HG02588 (cell line): ENCODE measurements around the gene CNTNAP5.
"Not testable (repeated sequence)": the region's sequence is repeated elsewhere in the genome, so short reads cannot be mapped to it uniquely, and the experiment has no call there.

Source experiments
- ATAC-seq: cut with Tn5 transposase; IDR thresholded peaks from one replicate; pipeline ENCODE4 v1.9.1; 2021; ENCODE audit warnings: mild to moderate bottlenecking, moderate library complexity; ENCODE audit not compliant: unreplicated experiment

Gene CNTNAP5

DNA sequence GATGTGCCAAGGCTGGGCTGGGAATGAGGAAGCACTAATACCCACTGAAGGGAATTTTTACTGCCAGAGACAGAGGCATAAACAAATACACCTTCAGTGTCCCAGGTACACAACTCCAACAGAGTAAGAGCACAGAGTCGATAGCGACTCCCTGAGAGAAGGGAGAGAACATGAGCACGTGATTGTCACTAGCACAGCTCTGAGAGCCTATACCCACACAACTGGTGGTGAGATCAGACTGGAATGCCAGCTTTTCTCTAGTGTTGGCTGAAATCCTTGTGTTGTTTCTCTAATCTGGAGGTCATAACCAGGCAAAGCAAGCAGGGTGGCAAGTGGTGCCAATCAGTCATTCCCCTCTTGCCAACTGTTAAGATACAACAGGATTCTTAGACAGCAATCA lies 377.2 kb downstream of the CNTNAP5 start:
- no peak for ATAC-seq

DNA sequence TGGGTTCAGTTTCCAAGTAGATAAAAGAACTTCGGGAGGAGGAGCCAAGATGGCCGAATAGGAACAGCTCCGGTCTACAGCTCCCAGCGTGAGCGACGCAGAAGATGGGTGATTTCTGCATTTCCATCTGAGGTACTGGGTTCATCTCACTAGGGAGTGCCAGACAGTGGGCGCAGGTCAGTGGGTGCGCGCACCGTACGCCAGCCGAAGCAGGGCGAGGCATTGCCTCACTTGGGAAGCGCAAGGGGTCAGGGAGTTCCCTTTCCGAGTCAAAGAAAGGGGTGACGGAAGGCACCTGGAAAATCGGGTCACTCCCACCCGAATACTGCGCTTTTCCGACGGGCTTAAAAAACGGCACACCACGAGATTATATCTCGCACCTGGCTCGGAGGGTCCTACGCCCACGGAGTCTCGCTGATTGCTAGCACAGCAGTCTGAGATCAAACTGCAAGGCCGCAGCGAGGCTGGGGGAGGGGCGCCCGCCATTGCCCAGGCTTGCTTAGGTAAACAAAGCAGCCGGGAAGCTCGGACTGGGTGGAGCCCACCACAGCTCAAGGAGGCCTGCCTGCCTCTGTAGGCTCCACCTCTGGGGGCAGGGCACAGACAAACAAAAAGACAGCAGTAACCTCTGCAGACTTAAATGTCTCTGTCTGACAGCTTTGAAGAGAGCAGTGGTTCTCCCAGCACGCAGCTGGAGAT lies 382.9 kb downstream of the CNTNAP5 start:
- not testable (repeated sequence) for ATAC-seq

DNA sequence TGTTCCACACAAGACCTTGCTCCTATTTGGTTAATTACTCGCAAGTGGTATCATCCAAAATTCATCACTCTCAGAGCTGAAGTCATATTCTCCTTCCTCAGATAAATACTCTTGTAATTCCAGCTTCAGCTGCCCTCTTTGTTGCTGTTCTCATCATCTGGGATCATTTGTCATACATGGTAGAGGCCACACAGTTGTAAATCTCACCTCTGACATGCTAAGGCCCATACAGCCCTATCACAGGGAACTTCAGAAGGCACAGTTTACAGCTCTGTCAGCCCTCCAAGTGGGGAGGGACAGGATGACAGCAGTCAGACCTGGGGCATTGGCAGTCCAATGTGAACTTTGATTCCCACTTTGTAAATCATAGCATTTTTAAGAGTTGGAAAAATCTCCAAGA lies 399.0 kb downstream of the CNTNAP5 start:
- no peak for ATAC-seq

DNA sequence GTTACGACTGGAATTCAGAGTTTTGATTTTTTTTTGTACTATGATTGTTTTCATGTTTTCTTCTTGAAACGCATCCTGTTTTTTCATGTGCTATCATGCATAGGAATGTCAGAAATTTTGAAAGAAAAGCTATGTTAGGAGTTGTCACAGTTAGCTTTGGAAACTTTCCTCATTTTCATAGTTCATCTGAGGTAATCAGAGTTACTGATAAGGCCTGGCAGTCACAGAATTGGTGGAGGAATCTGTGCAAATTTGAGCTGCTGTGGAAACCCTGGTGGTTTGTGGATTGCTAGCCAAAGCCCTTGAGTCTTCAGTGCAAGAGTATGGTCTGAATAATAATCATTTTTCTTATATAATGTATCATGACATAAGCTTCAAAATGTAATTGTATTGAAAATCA lies 401.0 kb downstream of the CNTNAP5 start:
- ATAC-seq: no peak

DNA sequence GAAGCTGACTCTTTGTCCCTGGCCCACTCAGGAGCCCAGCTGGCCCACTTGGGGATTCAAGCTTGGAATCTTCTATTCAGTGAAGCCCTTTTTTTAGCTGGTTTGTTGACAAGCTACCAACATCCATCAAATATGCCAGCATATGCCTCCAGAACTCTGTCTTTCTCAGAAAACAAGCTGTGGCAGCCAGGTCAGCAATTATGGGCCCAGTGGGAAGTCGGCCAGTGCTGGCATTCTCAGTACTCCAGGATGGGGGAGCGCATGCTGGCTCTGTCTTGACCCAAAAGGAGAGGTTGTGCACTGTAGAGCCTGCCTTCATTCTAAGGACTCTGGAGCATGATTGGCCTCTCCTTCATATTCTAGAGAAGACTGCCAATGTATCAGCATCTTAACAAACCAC lies 401.5 kb downstream of the CNTNAP5 start:
- no peak for ATAC-seq

DNA sequence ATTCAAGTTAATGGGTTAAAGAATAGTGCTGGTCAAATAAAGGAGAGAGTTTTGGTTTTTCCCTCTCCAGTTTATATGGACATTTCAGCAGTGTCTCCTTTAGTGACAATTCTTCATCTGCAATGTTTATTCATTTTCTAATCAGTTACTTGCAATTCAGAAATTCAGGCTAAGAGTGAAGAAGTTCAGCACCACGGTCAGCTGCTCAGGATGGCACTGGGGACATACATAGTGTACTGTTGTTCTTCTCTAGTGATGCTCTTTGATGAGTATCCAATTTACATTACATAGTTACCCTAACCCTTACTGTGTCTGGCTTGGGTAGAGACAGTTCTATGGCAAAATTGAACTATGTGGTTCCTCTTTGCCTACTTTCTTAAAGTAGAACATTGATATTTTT lies 412.7 kb downstream of the CNTNAP5 start:
- no peak for ATAC-seq

DNA sequence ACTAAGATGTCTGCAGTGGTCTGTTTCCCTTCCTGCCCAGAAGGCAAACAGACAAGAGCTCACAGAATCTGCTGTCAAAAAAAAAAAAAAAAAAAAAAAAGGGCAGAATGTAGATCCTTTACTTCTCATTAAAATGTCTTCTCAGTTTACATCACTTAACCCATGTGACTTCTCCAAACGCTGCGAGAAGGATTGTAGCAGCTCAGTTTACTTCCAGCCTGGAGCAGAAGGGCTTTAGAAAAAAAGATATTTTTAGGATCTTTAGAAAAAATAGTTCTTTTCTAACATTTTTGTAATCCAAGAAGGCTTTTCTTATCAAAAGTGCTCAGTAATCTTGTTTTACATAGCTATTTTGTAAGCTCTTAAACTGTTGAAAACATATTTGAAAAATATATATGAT lies 425.4 kb downstream of the CNTNAP5 start:
- ATAC-seq: no peak

DNA sequence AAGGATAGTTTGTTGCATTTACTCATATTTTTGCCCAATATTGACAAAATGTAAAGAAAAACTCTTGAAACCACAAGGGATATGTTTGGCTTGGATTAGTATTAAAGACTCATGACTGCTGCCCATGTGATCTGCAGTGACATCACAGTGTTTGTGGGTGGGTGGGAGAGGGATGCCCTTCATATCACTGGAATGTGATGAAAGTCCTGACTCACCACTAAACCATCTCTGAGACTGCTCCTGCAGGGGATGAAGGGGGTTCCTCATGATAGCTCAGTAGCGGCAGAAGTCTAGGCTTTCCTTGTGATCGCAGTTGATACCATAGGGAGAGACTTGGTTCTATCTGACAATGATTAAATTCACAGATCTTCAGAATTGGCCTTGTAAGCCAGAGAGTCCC lies 451.2 kb downstream of the CNTNAP5 start:
- ATAC-seq: no peak

DNA sequence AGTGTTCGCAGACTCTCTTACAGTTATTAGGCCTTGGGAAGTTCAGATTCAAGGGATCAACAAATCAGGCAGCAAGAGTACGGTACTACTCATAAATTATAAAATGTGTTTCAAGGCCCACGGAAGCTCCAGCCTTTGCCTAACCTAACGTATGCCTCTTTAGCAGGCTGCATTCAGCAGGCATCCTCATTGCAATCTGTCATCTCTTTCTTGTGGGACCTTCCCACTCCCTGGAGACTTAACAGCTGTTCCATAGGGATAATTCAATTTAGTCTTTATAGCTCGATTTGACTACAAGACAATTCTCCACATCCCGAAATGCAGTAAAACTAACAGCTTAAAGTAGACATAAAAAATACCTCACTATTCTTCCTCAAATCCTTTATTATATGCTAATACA lies 453.7 kb downstream of the CNTNAP5 start:
- no peak for ATAC-seq

DNA sequence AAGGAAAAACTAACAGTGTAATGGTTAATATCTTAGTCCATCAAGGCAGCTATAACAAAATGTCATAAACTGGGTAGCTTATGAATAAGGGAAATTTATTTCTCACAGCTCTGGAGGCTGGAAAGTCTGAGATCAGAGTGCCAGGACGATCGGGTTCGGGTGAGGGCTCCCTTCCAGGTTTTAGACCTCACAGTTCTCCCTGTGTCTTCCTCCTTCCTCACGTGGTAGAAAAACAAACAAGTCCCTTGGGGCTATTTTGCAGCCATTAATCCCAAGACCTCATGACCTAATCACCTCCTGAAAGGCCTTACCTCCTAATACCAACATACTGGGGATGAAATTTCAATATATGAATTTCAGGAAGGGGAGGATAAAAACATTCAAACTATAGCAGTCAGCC lies 455.9 kb downstream of the CNTNAP5 start:
- no peak for ATAC-seq

DNA sequence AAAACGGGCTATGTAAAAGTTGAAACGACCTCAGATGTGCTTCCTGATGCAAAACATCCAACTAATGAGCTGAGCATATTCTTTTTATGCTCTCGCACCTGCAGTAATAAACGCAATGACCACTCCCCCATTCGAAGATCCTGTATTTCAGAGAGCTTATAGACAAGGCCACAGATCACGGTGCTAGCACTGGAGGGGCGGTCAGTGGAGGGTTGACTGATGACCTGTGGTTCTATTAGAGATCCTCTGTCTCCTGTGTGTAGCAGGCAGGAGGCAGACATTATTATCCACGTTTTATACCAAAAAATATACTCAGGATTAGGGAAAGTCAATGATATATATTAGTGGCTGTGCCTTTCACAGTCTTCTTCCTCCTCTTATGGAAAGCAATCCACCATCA lies 457.0 kb downstream of the CNTNAP5 start:
- ATAC-seq: no peak

DNA sequence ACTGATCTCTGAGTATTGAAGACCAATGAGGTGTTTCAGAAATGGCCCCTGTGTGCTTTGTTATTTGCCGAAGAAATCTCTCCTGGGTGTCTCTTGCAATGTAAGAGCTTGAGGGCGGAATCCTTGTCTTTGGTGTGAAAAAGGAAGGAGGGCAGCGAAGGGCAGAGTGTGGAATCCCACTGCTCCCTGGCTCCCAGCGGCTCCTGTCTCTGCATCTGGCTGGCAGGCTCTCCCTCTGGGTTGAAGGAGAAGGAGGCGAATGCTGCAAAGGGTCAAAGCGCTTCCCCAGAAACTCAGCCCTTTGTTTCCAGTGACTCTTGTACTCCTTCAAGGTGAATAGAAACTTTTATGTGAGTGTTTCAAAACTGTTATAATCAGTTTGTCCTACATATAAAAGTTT lies 457.5 kb downstream of the CNTNAP5 start:
- ATAC-seq: no peak

DNA sequence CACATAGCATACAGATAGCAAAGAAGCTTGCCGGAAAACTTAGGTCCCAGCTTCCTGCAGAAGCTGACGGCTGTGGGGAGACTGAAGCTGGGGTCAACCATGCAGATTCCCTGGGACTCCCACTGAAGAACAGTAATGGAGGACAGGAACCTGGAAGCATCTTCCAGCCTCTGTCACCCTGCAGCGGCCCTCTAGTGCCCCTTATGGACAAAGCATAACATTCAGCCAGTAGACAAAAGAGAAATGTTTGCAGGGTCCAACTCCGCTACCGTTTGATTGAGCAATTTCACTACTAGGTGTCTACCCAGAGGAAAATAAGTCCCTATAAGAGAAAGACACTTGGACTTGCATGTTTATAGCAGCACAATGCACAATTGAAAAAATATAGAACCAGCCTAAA lies 460.6 kb downstream of the CNTNAP5 start:
- no peak for ATAC-seq

DNA sequence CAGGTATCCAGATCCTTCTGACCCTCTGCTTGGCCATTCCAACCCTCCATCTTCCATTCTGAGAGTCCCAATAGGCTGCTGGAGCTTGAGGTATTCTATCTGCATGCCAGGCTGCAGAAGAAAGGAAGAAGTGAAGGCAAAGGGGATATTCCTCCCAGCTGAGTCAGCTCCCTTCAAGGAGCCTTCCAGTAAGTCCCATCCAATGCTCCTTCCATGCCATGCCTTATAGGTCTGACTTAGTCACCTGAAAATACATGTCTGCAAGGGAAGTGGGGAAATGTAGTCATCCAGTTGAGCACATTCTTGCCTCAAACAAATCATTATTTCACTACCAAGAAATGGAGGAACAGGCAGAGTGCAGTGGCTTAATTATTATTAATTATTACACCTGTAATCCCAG lies 464.6 kb downstream of the CNTNAP5 start:
- no peak for ATAC-seq

DNA sequence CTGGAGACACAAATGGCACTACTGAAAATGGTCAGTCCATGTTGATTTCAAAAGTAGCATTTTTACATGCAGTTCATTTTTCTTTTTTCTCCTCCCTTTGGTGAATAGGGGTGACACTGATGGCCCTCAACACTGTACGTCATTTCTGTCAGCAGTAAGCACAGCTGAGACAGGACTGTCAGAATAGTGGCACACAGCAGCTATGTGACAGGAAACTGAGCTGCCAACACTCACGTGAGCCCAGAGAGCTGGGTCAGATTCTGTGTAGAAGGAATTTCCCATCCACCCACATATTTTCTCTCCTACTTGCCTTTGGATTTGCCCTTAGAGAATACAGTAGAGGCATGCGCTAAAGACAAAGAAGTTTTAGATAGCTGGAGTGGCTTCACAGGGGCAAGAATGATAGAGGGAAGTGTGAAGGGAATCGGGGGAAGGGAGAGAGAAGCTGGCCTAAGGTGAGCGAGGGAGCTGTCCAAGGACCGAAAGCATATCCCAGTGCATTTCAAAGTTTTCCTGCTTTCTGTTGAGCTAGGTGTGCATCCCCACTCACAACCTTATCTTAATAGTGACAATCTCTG lies 476.6 kb downstream of the CNTNAP5 start:
- no peak for ATAC-seq

DNA sequence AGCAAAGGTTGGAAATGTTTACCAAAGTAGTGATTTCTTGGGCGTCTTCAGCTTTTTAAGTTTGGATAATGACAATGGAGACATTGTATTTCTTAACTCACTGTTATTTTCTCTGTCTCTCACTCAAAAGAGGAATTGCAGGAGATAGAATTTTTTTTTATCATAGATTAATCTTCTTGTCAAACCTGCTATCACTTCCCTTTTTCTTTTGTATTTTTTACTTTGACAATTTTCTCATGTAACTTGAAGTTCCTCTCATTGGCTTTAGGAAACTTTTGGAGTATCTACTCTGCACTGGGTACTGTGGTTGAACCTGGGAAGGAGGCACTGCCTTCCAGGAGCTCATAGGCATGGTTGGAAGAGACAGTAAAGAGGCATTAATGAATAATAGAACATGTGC lies 489.1 kb downstream of the CNTNAP5 start:
- ATAC-seq: no peak

DNA sequence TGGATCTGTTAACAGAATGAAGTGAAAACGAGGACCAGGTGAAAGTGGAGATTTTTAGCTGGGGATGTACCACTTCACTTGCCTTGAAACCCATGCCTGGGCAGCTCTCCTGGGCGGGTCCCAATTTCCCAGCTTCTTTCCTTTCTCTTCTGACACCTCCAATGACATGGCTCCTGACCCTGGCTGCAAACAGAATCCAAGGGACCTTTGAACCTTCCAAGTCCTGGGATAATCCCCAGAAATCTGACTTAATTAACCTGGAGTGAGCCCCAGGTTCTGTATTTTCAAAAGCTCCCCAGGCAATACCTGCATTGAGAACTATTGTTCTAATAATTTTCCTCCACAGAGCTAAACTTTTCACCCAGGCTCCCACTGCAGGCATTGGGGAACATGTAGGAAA lies 495.9 kb downstream of the CNTNAP5 start:
- no peak for ATAC-seq

DNA sequence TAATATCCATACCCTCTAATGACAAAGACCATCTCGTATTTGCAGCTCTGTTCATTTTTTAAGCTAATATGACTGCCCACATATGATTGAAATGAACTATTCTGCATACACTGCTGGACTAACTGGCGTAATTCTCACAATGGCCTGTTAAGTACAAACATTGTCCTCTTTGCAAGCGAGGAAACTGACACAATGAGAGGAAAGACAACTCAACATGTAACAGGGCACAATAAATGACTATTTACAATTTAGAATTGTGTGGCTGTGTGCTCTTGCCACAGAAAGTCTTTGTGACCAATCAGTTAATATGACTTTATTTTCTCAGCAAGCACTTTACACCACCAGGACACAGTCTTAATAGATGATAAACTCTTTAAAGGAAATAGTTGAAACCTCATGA lies 498.0 kb downstream of the CNTNAP5 start:
- ATAC-seq: no peak

DNA sequence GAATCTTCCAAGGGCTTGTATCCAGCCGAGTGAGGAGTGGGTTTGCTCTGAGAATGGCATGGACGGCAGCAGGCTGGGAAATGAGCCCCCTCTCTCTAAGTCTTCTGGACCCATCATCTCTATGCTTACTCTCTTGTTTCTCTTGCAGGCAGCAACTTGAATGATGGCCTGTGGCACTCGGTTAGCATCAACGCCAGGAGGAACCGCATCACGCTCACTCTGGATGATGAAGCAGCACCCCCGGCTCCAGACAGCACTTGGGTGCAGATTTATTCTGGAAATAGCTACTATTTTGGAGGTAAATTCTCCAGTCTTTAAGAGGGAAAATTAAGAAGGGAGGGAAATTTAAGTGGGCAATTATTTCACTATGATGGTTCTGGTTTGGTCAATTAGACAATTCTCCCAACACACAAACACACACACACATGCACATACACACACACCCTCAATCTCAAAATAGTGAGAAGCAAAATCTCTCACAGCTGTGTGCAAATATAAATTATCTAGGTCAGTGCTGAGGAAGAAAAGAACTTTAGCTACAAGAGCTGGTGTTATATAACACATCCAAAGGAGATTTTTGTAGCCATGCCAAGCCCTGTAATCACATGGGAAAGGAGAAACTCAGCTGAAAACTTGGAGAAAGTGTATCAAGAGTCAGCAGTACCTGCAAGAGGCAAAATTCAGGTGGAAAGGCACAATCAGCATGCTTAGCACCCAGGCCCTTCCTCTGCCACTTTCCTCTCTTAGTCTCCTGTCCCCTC lies 499.2 kb downstream of the CNTNAP5 start:
- no peak for ATAC-seq

DNA sequence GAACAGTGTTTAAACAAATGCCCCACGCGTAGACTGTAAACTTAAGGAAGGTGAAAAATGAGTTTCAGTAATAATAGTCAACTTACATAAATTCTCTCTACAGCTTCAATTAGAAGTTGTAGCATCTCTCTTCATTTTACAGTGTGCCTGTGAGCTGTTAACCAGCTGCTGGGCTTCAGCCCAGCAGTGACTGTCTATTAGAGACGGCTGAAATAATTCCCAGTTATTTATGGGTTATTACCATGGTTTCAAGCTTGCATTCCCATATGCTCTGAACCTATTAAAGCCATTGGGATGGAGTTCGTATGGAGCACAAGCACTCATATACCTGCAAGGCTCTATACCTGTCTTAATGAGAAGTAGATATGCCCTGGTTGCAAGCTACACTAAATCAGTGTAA lies 501.1 kb downstream of the CNTNAP5 start:
- no peak for ATAC-seq

DNA sequence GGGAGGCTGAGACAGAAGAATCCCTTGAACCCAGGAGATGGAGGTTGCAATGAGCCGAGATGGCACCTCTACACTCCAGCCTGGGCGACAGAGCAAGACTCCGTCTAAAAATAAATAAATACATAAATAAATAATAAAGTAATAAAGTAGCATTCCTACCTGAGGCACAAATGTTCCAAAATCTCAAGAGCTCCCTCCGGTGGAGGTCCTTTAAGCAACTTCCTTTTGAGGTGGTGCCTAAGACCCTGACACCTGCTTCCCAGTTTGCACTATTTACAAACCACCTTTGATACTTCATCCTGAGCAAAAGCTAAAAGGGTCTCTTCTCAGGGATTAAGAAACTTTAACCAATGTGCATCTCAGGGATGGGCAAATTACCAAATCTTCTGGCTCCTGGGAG lies 505.1 kb downstream of the CNTNAP5 start:
- no peak for ATAC-seq

DNA sequence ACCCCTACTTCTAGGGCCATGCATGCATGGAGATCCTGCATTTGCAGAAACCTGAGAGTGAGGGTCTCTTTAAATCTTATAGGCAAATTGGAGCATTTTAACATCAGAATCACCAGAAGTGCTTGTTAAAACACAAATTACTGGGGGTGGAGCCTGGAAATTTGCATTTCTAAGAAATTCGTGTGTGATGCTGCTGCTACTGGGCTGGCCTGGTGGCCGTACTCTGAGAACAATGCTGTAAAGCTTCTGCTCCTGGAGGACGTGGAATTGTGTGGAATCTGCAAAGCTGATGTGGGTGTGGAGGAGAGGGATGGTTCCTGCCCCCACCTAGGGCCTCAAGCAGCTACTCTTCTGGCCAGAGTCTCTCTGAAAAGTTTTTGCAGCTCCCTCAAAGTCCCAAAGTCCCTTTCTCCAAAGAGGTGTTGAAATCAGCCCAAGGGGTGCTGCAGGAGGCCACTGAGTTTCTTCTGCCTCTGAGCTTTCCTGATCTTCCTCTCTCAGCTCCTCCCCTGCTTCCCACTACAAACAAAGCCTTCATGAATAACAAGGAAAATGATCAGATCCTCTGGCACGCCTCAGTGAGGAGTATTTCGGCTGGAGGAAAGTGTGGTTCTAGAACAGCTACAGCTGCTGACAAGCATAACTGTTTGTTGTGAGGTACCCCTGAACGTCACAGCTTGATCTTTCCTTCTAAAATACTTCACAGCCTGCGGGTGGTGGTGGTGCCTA lies 508.3 kb downstream of the CNTNAP5 start:
- ATAC-seq: no peak
